ENCODE data around the gene FAAP20.

FAAP20 gene

GRCh38 chr1:2237773-2238172 is 43.2 kb upstream of the FAAP20 start:
- FAIRE-seq (no peak), DNase-seq (ENCODE audit: insufficient read length, low spot score) (no peak)
- TF ChIP-seq POU2F2 (IDR thresholded peaks at IDR 0.05; ENCODE audit: low read depth, low read length) = no peak
- no peak for TF ChIP-seq POLR2AphosphoS5 (IDR thresholded peaks at IDR 0.05; ENCODE audit: low read depth, low read length)
- TF ChIP-seq TAF1 (IDR thresholded peaks at IDR 0.05; ENCODE audit: low read depth, low read length) = no peak
- TF ChIP-seq PAX5 (IDR thresholded peaks at IDR 0.05; ENCODE audit: insufficient read depth, low read length, severe bottlenecking) = no peak
- TF ChIP-seq POLR2A (IDR thresholded peaks at IDR 0.05; ENCODE audit: low read depth, low read length) = no peak
- TF ChIP-seq SPI1 (IDR thresholded peaks at IDR 0.05; ENCODE audit: low read depth, low read length) = no peak

DNA sequence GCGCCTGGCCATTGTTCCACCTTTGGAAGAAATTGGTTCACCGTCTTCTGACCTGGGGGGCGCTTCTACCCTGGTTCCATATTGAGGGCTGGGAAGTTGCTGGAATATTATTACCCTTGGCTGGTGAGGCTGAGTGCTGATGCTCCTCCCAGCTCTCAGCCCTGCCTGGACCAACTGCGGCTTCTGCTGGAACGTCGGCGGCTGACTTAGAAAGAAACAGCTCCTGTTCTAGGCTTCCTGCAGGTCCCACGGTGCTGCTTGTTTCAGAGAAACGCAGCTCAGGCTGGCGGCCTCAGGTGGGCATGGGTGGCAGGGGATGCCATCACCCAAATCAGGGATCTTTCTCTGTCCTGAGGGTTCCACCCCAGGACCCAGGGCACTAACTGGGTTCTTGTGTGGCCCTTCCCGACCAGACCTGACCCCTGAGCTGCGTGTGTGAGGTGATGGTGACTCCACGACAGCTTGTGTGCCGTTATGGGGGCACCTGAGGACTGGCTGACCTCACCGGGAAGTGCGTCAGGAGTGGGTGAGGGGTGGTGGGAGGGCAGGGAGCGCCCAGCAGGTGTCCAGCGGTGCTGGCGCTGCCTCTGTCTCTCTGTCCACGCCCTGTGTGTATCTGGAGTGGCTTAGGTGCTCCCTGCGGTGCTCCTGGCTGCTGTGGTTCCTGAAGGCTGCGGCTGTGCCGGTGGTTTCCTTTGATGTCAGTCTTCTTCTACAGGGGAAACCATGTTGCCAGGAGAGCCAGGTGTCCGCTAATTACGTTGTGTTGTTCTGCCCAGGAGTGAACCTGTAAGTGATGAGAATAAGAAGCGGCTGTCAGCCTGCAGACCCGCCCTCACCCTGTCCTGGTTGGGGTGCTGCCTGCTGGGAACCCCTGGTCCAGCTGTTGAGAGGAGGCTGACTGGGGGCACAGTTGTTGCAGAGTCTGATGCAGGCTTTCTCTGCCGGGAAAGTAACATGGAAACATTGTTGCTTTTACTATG is 42.4 kb upstream of the FAAP20 start:
- DNase-seq (ENCODE audit: insufficient read length, low spot score) = no peak
- TF ChIP-seq PAX5 (IDR thresholded peaks at IDR 0.05; ENCODE audit: insufficient read depth, low read length, severe bottlenecking) (no peak), TAF1 (IDR thresholded peaks at IDR 0.05; ENCODE audit: low read depth, low read length) (no peak), POLR2A (IDR thresholded peaks at IDR 0.05; ENCODE audit: low read depth, low read length) (no peak), POLR2AphosphoS5 (IDR thresholded peaks at IDR 0.05; ENCODE audit: low read depth, low read length) (no peak), POU2F2 (IDR thresholded peaks at IDR 0.05; ENCODE audit: low read depth, low read length) (no peak), SPI1 (IDR thresholded peaks at IDR 0.05; ENCODE audit: low read depth, low read length) (no peak)
- no peak for FAIRE-seq

GRCh38 chr1:2235300-2235998 is 40.9 kb upstream of the FAAP20 start:
- FAIRE-seq = no peak
- TF ChIP-seq POU2F2 (IDR thresholded peaks at IDR 0.05; ENCODE audit: low read depth, low read length) = no peak
- TF ChIP-seq TAF1 (IDR thresholded peaks at IDR 0.05; ENCODE audit: low read depth, low read length) = no peak
- no peak for TF ChIP-seq PAX5 (IDR thresholded peaks at IDR 0.05; ENCODE audit: insufficient read depth, low read length, severe bottlenecking)
- no peak for TF ChIP-seq POLR2AphosphoS5 (IDR thresholded peaks at IDR 0.05; ENCODE audit: low read depth, low read length)
- no peak for TF ChIP-seq POLR2A (IDR thresholded peaks at IDR 0.05; ENCODE audit: low read depth, low read length)
- no peak for TF ChIP-seq SPI1 (IDR thresholded peaks at IDR 0.05; ENCODE audit: low read depth, low read length)
- DNase-seq (ENCODE audit: insufficient read length, low spot score) = no peak

DNA sequence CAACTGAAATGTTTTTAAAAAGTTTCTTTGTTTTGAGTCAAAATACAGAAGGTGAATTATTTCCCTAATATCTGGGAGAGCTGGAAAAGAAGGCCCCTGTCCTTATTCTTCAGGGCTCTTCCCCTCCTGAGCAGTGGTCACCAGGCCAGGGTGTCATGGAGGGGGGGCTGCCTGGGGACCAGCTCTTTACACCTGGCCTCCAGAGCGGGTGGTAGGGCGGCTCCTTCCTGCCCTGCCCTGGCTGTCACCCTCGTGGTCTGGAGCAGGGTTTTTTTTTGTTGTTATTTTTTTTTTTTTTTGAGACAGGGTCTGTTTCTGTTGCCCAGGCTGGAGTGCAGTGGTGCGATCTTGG is 40.2 kb upstream of the FAAP20 start:
- FAIRE-seq = no peak
- no peak for DNase-seq (ENCODE audit: insufficient read length, low spot score)
- TF ChIP-seq TAF1 (IDR thresholded peaks at IDR 0.05; ENCODE audit: low read depth, low read length) = no peak
- no peak for TF ChIP-seq SPI1 (IDR thresholded peaks at IDR 0.05; ENCODE audit: low read depth, low read length)
- no peak for TF ChIP-seq PAX5 (IDR thresholded peaks at IDR 0.05; ENCODE audit: insufficient read depth, low read length, severe bottlenecking)
- TF ChIP-seq POLR2AphosphoS5 (IDR thresholded peaks at IDR 0.05; ENCODE audit: low read depth, low read length) = no peak
- TF ChIP-seq POLR2A (IDR thresholded peaks at IDR 0.05; ENCODE audit: low read depth, low read length) = no peak
- no peak for TF ChIP-seq POU2F2 (IDR thresholded peaks at IDR 0.05; ENCODE audit: low read depth, low read length)

GRCh38 chr1:2233997-2234761 is 39.6 kb upstream of the FAAP20 start:
- peak; percentile 73 for DNase-seq (ENCODE audit: insufficient read length, low spot score)
- FAIRE-seq = peak; percentile 92
- TF ChIP-seq PAX5 (IDR thresholded peaks at IDR 0.05; ENCODE audit: insufficient read depth, low read length, severe bottlenecking) = no peak
- TF ChIP-seq SPI1 (IDR thresholded peaks at IDR 0.05; ENCODE audit: low read depth, low read length) = 0 out of 2 replicates have a peak, but pooled peaks have one; percentile 16

- DNase-seq (ENCODE audit: insufficient read length, low spot score) (no peak), FAIRE-seq (no peak)
- no peak for TF ChIP-seq POLR2A (IDR thresholded peaks at IDR 0.05; ENCODE audit: low read depth, low read length)
- TF ChIP-seq POLR2AphosphoS5 (IDR thresholded peaks at IDR 0.05; ENCODE audit: low read depth, low read length) = no peak
- TF ChIP-seq SPI1 (IDR thresholded peaks at IDR 0.05; ENCODE audit: low read depth, low read length) = no peak
- no peak for TF ChIP-seq POU2F2 (IDR thresholded peaks at IDR 0.05; ENCODE audit: low read depth, low read length)
- TF ChIP-seq PAX5 (IDR thresholded peaks at IDR 0.05; ENCODE audit: insufficient read depth, low read length, severe bottlenecking) = no peak
- no peak for TF ChIP-seq TAF1 (IDR thresholded peaks at IDR 0.05; ENCODE audit: low read depth, low read length)
Observed at GRCh38 chr1:2233468-2233867, 38.9 kb upstream of the FAAP20 start.

DNA sequence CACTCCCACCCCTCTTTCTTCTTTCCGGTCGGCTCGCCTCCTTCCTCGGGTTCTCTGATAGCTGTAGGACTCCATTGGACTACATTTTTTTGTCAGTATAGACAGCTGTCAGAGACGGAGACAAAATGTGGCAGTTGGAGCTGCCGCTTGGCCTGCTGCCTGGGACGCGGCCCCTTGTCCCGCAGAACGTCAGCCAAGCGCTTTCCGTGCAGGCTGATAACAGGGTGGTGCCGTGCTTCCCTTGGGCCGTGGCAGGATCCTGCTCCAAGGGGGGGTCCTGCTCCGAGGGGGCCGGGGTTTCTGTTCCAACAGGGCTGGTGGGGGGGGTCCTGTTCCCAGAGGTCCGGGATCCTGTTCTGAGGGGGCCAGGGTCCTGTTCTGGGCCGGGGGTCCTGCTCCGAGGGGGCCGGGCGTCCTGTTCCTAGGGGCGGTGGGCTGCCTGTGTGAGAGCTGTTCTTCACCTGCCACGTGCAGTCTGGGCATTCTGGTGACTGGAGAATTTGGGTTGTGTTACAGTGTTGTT is 38.4 kb upstream of the FAAP20 start:
- no peak for TF ChIP-seq SPI1 (IDR thresholded peaks at IDR 0.05; ENCODE audit: low read depth, low read length)
- no peak for TF ChIP-seq POLR2A (IDR thresholded peaks at IDR 0.05; ENCODE audit: low read depth, low read length)
- no peak for TF ChIP-seq POU2F2 (IDR thresholded peaks at IDR 0.05; ENCODE audit: low read depth, low read length)
- TF ChIP-seq PAX5 (IDR thresholded peaks at IDR 0.05; ENCODE audit: insufficient read depth, low read length, severe bottlenecking) = no peak
- no peak for TF ChIP-seq TAF1 (IDR thresholded peaks at IDR 0.05; ENCODE audit: low read depth, low read length)
- DNase-seq (ENCODE audit: insufficient read length, low spot score) (no peak), FAIRE-seq (no peak)

DNA sequence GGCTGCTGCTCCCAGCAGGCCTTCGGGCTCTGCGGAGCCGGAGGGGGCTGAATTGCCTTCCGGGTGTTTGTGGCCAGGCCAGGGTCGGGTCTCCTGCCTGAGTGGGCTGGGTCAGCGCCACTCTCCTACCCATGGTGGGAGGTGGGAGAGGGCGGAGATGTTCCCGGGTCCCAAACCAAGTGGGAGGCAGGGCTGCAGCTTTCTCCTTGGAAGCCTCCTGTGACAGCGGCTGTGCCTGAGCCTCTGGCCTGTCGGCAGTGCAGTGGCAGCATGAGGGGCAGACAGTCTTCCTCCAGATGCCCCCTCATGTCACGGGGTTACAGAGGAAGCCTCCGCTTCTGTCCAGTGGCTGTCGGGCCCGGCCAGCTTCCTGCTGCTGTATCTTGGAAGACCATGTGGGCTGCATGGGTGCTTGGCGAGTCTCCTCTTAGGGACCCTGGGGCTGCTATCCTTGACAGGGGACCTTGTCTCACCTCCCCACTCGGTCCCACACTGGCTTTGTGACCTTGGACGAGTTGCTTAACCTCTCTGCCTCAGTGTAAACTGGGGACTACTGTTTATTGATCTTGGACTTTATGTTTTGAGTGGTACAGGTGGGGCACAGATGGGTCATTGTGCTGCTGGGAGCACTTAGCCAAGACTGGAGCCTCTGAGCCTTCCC is 37.8 kb upstream of the FAAP20 start:
- DNase-seq (ENCODE audit: insufficient read length, low spot score) (no peak), FAIRE-seq (no peak)
- TF ChIP-seq PAX5 (IDR thresholded peaks at IDR 0.05; ENCODE audit: insufficient read depth, low read length, severe bottlenecking) = no peak
- no peak for TF ChIP-seq POU2F2 (IDR thresholded peaks at IDR 0.05; ENCODE audit: low read depth, low read length)
- TF ChIP-seq POLR2A (IDR thresholded peaks at IDR 0.05; ENCODE audit: low read depth, low read length) = no peak
- TF ChIP-seq TAF1 (IDR thresholded peaks at IDR 0.05; ENCODE audit: low read depth, low read length) = no peak
- no peak for TF ChIP-seq SPI1 (IDR thresholded peaks at IDR 0.05; ENCODE audit: low read depth, low read length)
- TF ChIP-seq POLR2AphosphoS5 (IDR thresholded peaks at IDR 0.05; ENCODE audit: low read depth, low read length) = no peak

All from GM12891 (cell line).